Mesenchymal stem cell (in vitro differentiated cells and primary cell): Measurements from ENCODE around the gene MRTO4.
"Not testable (repeated sequence)": the region's sequence is repeated elsewhere in the genome, so short reads cannot be mapped to it uniquely, and the experiment has no call there.

Experiments
- DNase-seq: peaks from one replicate; pipeline ENCODE4 v3.0.0-alpha.2; 2013
- H2AFZ ChIP-seq: one replicate; pipeline ENCODE4 v1.6.1; 2013; ENCODE audit warnings: low read depth, mild to moderate bottlenecking, control low read depth, inconsistent platforms, low read length, moderate library complexity
- H2AK5ac ChIP-seq: 2 replicates; pipeline ENCODE4 v1.6.1; 2013; ENCODE audit warnings: low read length, moderate library complexity, mild to moderate bottlenecking, inconsistent platforms; ENCODE audit not compliant: severe bottlenecking
- H2BK120ac ChIP-seq: one replicate; pipeline ENCODE4 v1.6.1; 2013; ENCODE audit warnings: low read depth, mild to moderate bottlenecking, inconsistent platforms, low read length, moderate library complexity
- H2BK12ac ChIP-seq, 2 experiments: one replicate each; pipeline ENCODE4 v1.6.1; 2013; ENCODE audit warnings: inconsistent platforms in 2 of 2, low read length in 2 of 2, mild to moderate bottlenecking in 2 of 2, moderate library complexity in 2 of 2, control low read depth in 1 of 2
- H2BK15ac ChIP-seq: one replicate; pipeline ENCODE4 v1.6.1; 2013; ENCODE audit warnings: mild to moderate bottlenecking, low read depth, inconsistent platforms; ENCODE audit not compliant: poor library complexity, severe bottlenecking
- H2BK5ac ChIP-seq: 2 replicates; pipeline ENCODE4 v1.6.1; 2013; ENCODE audit warnings: low read depth, mild to moderate bottlenecking, low read length, control low read depth, inconsistent platforms; ENCODE audit not compliant: poor library complexity, severe bottlenecking
- H3K14ac ChIP-seq, 2 experiments: one replicate each; pipeline ENCODE4 v1.6.1; 2013; ENCODE audit warnings: inconsistent platforms in 2 of 2, low read length in 2 of 2, control low read depth in 1 of 2, mild to moderate bottlenecking in 1 of 2, moderate library complexity in 1 of 2
- H3K18ac ChIP-seq, 2 experiments: one replicate each; pipeline ENCODE4 v1.6.1; 2013; ENCODE audit warnings: inconsistent platforms in 2 of 2, low read length in 2 of 2, control low read depth in 1 of 2, low read depth in 1 of 2, mild to moderate bottlenecking in 1 of 2
- H3K23ac ChIP-seq, 2 experiments: one replicate each; pipeline ENCODE4 v1.6.1; 2013; ENCODE audit warnings: inconsistent platforms in 2 of 2, low read length in 2 of 2, mild to moderate bottlenecking in 2 of 2, moderate library complexity in 2 of 2, control low read depth in 1 of 2
- H3K27ac ChIP-seq: 2 replicates; pipeline ENCODE4 v1.5.1; 2013; ENCODE audit warnings: mild to moderate bottlenecking, moderate library complexity, low read length, control low read depth, inconsistent platforms; ENCODE audit not compliant: poor library complexity, severe bottlenecking
- H3K27me3 ChIP-seq, 2 experiments: 2 replicates each; pipeline versions ENCODE4 v1.6.1 to v1.7.0; 2013; ENCODE audit warnings: low read length in 2 of 2, mild to moderate bottlenecking in 2 of 2, moderate library complexity in 2 of 2, control low read depth in 1 of 2, inconsistent platforms in 1 of 2; ENCODE audit not compliant: control insufficient read depth in 1 of 2, insufficient read depth in 1 of 2
- H3K36me3 ChIP-seq, 2 experiments: 2 replicates each; pipeline versions ENCODE4 v1.6.1 to v1.7.0; 2013; ENCODE audit warnings: low read length in 2 of 2, control low read depth in 1 of 2, inconsistent platforms in 1 of 2, low read depth in 1 of 2, mild to moderate bottlenecking in 1 of 2; ENCODE audit not compliant: insufficient read depth in 2 of 2, control insufficient read depth in 1 of 2
- H3K4ac ChIP-seq, 2 experiments: one replicate each; pipeline ENCODE4 v1.6.1; 2013; ENCODE audit warnings: inconsistent platforms in 2 of 2, low read length in 2 of 2, mild to moderate bottlenecking in 2 of 2, moderate library complexity in 2 of 2, control low read depth in 1 of 2, low read depth in 1 of 2
- H3K4me1 ChIP-seq: 2 replicates; pipeline ENCODE4 v1.6.1; 2013; ENCODE audit warnings: low read depth, low read length, control low read depth; ENCODE audit not compliant: control insufficient read depth, insufficient read depth
- H3K4me2 ChIP-seq: 2 replicates; pipeline ENCODE4 v1.6.1; 2013; ENCODE audit warnings: low read length, mild to moderate bottlenecking, inconsistent platforms; ENCODE audit not compliant: poor library complexity, severe bottlenecking
- H3K4me3 ChIP-seq, 2 experiments: 2 replicates each; pipeline versions ENCODE4 v1.5.1 to v1.7.0; 2013; ENCODE audit warnings: low read length in 2 of 2, mild to moderate bottlenecking in 2 of 2, control low read depth in 1 of 2, low read depth in 1 of 2; ENCODE audit not compliant: insufficient read depth in 1 of 2
- H3K79me1 ChIP-seq: replicated peaks from 2 replicates; pipeline ENCODE4 v1.6.1; 2013; ENCODE audit warnings: mild to moderate bottlenecking, control low read depth, low read length, inconsistent platforms; ENCODE audit not compliant: poor library complexity, severe bottlenecking
- H3K9ac ChIP-seq: 2 replicates; pipeline ENCODE4 v1.7.0; 2013; ENCODE audit warnings: mild to moderate bottlenecking, low read length, moderate library complexity
- H3K9me3 ChIP-seq: 2 replicates; pipeline ENCODE4 v1.7.0; 2013; ENCODE audit warnings: mild to moderate bottlenecking, low read length; ENCODE audit not compliant: control insufficient read depth
- H4K8ac ChIP-seq: one replicate; pipeline ENCODE4 v1.6.1; 2013; ENCODE audit warnings: inconsistent platforms, mild to moderate bottlenecking, low read length, moderate library complexity
- H4K91ac ChIP-seq: one replicate; pipeline ENCODE4 v1.6.1; 2013; ENCODE audit warnings: mild to moderate bottlenecking, low read length, inconsistent platforms
- WGBS: methylation state at CpG from one replicate; pipeline ENCODE4 v1.1.7; 2013; ENCODE audit warnings: mixed read lengths; 5-methylcytosine and 5-hydroxymethylcytosine counted together

MRTO4 gene

DNA sequence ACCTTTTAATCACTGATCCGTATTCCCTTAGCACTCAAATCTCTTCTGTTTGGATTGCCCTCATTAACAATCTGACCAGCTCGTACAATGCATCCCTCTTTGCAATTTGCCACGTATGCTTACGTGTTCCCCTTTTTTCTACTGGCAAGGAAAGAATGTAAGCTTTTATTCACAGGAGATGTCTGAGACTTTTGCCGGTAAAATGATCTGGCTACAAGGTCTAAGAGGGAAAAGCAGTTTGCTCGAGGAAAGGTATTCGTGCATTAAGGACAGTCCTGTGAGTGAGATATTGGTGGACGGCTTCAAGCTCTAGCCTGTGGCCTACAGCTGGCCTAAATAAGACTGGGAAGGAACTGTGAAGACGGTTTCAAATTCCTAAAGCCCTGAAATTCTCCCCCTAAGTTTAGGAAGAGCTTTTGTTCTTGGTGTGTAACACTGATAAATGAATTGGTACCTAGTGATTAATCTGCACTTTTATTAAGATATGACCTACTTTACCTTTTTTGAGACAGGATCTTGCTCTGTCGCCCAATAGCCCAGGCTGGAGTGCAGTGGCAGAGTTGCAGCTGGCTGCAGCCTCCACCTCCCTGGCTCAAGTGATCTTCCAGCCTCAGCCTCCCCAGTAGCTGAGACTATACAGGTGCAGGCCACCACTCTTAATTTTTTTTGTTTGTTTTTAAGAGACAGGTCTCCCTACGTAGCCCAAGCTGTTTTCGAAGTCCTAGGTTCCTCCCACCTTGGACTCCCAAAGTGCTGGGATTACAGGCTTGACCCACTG, 40.6 kb upstream of the MRTO4 start:
- Histone ChIP-seq H2BK5ac (no peak overlapping the region), H3K36me3 (peaks cover 4 to 17% of the 10 kb centered on the region in 2 experiments)
- WGBS, result 27% methylated on average over 11 of the region's 12 CpGs

GRCh38 chr1:19212167-19212566, 39.4 kb upstream of the MRTO4 start:
- Histone ChIP-seq H2BK12ac (no peak overlapping the region), H2BK5ac (no peak overlapping the region), H3K18ac (no peak overlapping the region), H2AFZ (no peak overlapping the region), H3K36me3 (peaks cover 10 to 28% of the 10 kb centered on the region in 2 experiments), H3K4me3 (no peak overlapping the region), H2AK5ac (no peak overlapping the region), H3K4me2 (no peak overlapping the region), H2BK15ac (no peak overlapping the region), H3K27me3 (no peaks in the 10 kb centered on the region), H3K27ac (no peak overlapping the region), H3K9ac (peak overlapping the region; percentile 99), H3K9me3 (no peaks in the 10 kb centered on the region), H2BK120ac (no peak overlapping the region), H3K4ac (no peak overlapping the region), H4K8ac (no peak overlapping the region), H3K4me1 (peaks cover 4% of the 10 kb centered on the region), H3K14ac (no peak overlapping the region), H3K23ac (no peak overlapping the region), H3K79me1 (peaks cover 10% of the 10 kb centered on the region), H4K91ac (no peak overlapping the region)
- no peak for DNase-seq

More for the DNA sequence above, 40.6 kb upstream of the MRTO4 start:
- Histone ChIP-seq H3K4me2 (peak overlapping the region; percentile 93), H3K79me1 (peaks cover 6% of the 10 kb centered on the region), H3K14ac (no peak overlapping the region), H3K4ac (no peak overlapping the region), H2BK15ac (no peak overlapping the region), H3K23ac (no peak overlapping the region), H2AK5ac (peak overlapping the region; percentile 53), H3K4me1 (peaks cover 7% of the 10 kb centered on the region), H3K9ac (peak overlapping the region; percentile 99), H3K27ac (peak overlapping the region; percentile 90), H3K27me3 (no peaks in the 10 kb centered on the region), H3K18ac (peak overlapping the region in 1 of 2 experiments; percentile 97), H2AFZ (no peak overlapping the region), H4K91ac (no peak overlapping the region), H2BK12ac (no peak overlapping the region), H4K8ac (no peak overlapping the region), H2BK120ac (no peak overlapping the region), H3K4me3 (peak overlapping the region; percentile 37 to 100), H3K9me3 (no peaks in the 10 kb centered on the region)
- DNase-seq, result peak; percentile 57

- H3K23ac ChIP-seq, result no peak overlapping the region
- H3K14ac ChIP-seq, result no peak overlapping the region
- H2BK12ac ChIP-seq, result no peak overlapping the region
- H4K91ac ChIP-seq, result no peak overlapping the region
- no peak overlapping the region for H4K8ac ChIP-seq
- H3K27ac ChIP-seq, result no peak overlapping the region
- no peak overlapping the region for H3K4me3 ChIP-seq
- H3K4ac ChIP-seq, result no peak overlapping the region
- H3K79me1 ChIP-seq, result peaks cover 13% of the 10 kb centered on the region
- 100% methylated on average over 1 of the region's 1 CpG for WGBS
- H2AK5ac ChIP-seq, result no peak overlapping the region
- no peak overlapping the region for H2AFZ ChIP-seq
- H3K27me3 ChIP-seq, result no peaks in the 10 kb centered on the region
- no peak overlapping the region for H2BK120ac ChIP-seq
- peak overlapping the region; percentile 99 for H3K9ac ChIP-seq
- H3K9me3 ChIP-seq, result no peaks in the 10 kb centered on the region
- no peak for DNase-seq
- no peak overlapping the region for H3K4me2 ChIP-seq
- no peak overlapping the region for H2BK15ac ChIP-seq
- no peak overlapping the region for H3K18ac ChIP-seq
- peaks cover 4% of the 10 kb centered on the region for H3K4me1 ChIP-seq
- no peak overlapping the region for H2BK5ac ChIP-seq
- peaks cover 11 to 41% of the 10 kb centered on the region in 2 experiments for H3K36me3 ChIP-seq
Measured at GRCh38 chr1:19213580-19213979, 38.0 kb upstream of the MRTO4 start.

GRCh38 chr1:19216585-19216984, 35.0 kb upstream of the MRTO4 start:
- H3K9ac ChIP-seq, H3K4me1 ChIP-seq, H4K8ac ChIP-seq, H3K14ac ChIP-seq, H2BK15ac ChIP-seq, H2BK12ac ChIP-seq, DNase-seq, H3K18ac ChIP-seq, H2BK5ac ChIP-seq, H3K9me3 ChIP-seq, H3K4me3 ChIP-seq, H3K4me2 ChIP-seq, H3K4ac ChIP-seq, H3K27ac ChIP-seq, H2AK5ac ChIP-seq, H4K91ac ChIP-seq, H3K23ac ChIP-seq, H3K27me3 ChIP-seq, H2BK120ac ChIP-seq, H2AFZ ChIP-seq: not testable (repeated sequence)
- Histone ChIP-seq H3K36me3 (peaks cover 32 to 71% of the 10 kb centered on the region in 2 experiments), H3K79me1 (peaks cover 31% of the 10 kb centered on the region)
- WGBS, result 100% methylated on average over 3 of the region's 4 CpGs
